Transverse colon (tissue), 4 donors: ENCODE data around the gene MOV10L1.

Experiments
- POLR2AphosphoS5 ChIP-seq, 3 donors: sonication (generic); formaldehyde crosslinking; IDR thresholded peaks; one replicate each; pipeline ENCODE4 v1.6.1; 2016; ENCODE audit warnings: antibody characterized with exemption in 3 of 3
- TF ChIP-seq, protein P1 (sequence below), 5 experiments: fragments of 200-600 bp in 3 of 5; fragments of 450-650 bp in 2 of 5; sonication (generic) in 3 of 5; IDR thresholded peaks; 1 replicate in 2 of 5; 2 replicates in 3 of 5; pipeline ENCODE4 v1.5.1; 2016 to 2017; ENCODE audit warnings: antibody characterized with exemption in 5 of 5, inconsistent platforms in 3 of 5, mild to moderate bottlenecking in 2 of 5, moderate library complexity in 1 of 5

DNA sequence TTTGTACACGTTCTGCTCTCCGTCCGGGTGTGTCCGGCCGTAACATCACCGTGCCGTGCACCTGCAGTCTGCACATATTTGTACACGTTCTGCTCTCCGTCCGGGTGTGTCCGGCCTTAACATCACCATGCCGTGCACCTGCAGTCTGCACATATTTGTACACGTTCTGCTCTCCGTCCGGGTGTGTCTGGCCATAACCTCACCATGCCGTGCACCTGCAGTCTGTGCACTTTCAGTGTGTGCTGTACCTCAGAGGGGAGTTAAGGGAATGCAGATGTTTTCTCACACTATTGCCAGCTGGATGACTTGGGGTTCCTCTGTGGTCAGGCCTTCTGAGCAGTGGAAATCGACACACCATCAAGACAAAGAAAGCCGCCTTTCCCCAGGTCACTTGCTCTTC lies 35.9 kb upstream of the MOV10L1 start:
- no peak for TF ChIP-seq POLR2AphosphoS5 (IDR thresholded peaks at IDR 0.05)
- TF ChIP-seq, protein P1, sequence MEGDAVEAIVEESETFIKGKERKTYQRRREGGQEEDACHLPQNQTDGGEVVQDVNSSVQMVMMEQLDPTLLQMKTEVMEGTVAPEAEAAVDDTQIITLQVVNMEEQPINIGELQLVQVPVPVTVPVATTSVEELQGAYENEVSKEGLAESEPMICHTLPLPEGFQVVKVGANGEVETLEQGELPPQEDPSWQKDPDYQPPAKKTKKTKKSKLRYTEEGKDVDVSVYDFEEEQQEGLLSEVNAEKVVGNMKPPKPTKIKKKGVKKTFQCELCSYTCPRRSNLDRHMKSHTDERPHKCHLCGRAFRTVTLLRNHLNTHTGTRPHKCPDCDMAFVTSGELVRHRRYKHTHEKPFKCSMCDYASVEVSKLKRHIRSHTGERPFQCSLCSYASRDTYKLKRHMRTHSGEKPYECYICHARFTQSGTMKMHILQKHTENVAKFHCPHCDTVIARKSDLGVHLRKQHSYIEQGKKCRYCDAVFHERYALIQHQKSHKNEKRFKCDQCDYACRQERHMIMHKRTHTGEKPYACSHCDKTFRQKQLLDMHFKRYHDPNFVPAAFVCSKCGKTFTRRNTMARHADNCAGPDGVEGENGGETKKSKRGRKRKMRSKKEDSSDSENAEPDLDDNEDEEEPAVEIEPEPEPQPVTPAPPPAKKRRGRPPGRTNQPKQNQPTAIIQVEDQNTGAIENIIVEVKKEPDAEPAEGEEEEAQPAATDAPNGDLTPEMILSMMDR (IDR thresholded peaks at IDR 0.05), result no peak
